GM23338 (cell line): ENCODE measurements around the gene PTPRA. TPM values are rescaled to one million over a fixed set of nuclear protein-coding genes. Genes with fewer than 3 reads are reported as not detected.
A peak's percentile ranks its signal among the peaks of the same experiment; 100 is the strongest.

Experiments used
- ATAC-seq: fragments of 200-7000 bp; cut with Tn5 transposase; 3 replicates; pipeline ENCODE4 v1.9.1; 2020
- DNase-seq: peaks from one replicate; pipeline ENCODE4 v3.0.0-alpha.2; 2015; ENCODE audit warnings: low spot score
- H2AFZ ChIP-seq: fragments of 200-600 bp; sonication (generic); 2 replicates; pipeline ENCODE4 v1.8.0; 2016; ENCODE audit warnings: antibody characterized with exemption, mild to moderate bottlenecking, moderate library complexity
- H3F3A ChIP-seq: fragments of 200-600 bp; sonication (generic); replicated peaks from 2 replicates; pipeline ENCODE4 v1.8.0; 2017; ENCODE audit warnings: antibody characterized with exemption, mixed run types, low read depth
- H3K27ac ChIP-seq: fragments of 200-600 bp; sonication (generic); 2 replicates; pipeline ENCODE4 v1.6.1; 2016; ENCODE audit warnings: low read depth
- H3K27me3 ChIP-seq: fragments of 200-600 bp; sonication (generic); 2 replicates; pipeline ENCODE4 v1.8.0; 2016; ENCODE audit warnings: mild to moderate bottlenecking, mixed run types, moderate library complexity; ENCODE audit not compliant: insufficient read depth
- H3K36me3 ChIP-seq: fragments of 200-600 bp; sonication (generic); 2 replicates; pipeline ENCODE4 v1.8.0; 2016; ENCODE audit warnings: mild to moderate bottlenecking; ENCODE audit not compliant: insufficient read depth
- H3K4me1 ChIP-seq: fragments of 200-600 bp; sonication (generic); 2 replicates; pipeline ENCODE4 v1.8.0; 2016; ENCODE audit warnings: mild to moderate bottlenecking, moderate library complexity; ENCODE audit not compliant: insufficient read depth
- H3K4me2 ChIP-seq: fragments of 200-600 bp; sonication (generic); 2 replicates; pipeline ENCODE4 v1.7.1; 2017; ENCODE audit warnings: mixed run types
- H3K4me3 ChIP-seq: fragments of 200-600 bp; sonication (generic); 2 replicates; pipeline ENCODE4 v1.6.1; 2016; ENCODE audit warnings: mixed run types
- H3K79me2 ChIP-seq: fragments of 200-600 bp; sonication (generic); replicated peaks from 2 replicates; pipeline ENCODE4 v1.8.0; 2017; ENCODE audit warnings: mild to moderate bottlenecking; ENCODE audit not compliant: insufficient read depth
- H3K9me2 ChIP-seq: fragments of 200-600 bp; sonication (generic); 2 replicates; pipeline ENCODE4 v1.8.0; 2017; ENCODE audit not compliant: insufficient read depth
- H4K20me1 ChIP-seq: fragments of 200-600 bp; sonication (generic); replicated peaks from 2 replicates; pipeline ENCODE4 v1.8.0; 2017; ENCODE audit warnings: mild to moderate bottlenecking; ENCODE audit not compliant: insufficient read depth
- H3K27ac Mint-ChIP-seq: 2 replicates; pipeline ENCODE4 v1.8.0; 2020; ENCODE audit warnings: inconsistent platforms, mild to moderate bottlenecking, moderate library complexity, mixed read lengths
- H3K27me3 Mint-ChIP-seq: 3 replicates; pipeline ENCODE4 v1.8.0; 2022; ENCODE audit warnings: low read depth, mild to moderate bottlenecking, moderate library complexity, mixed read lengths, inconsistent platforms; ENCODE audit not compliant: insufficient read depth, poor library complexity
- H3K36me3 Mint-ChIP-seq: 3 replicates; pipeline ENCODE4 v1.8.0; 2021; ENCODE audit warnings: low read depth, mild to moderate bottlenecking, inconsistent platforms, moderate library complexity, mixed read lengths
- H3K4me1 Mint-ChIP-seq: 3 replicates; pipeline ENCODE4 v1.8.0; 2020; ENCODE audit warnings: mild to moderate bottlenecking, inconsistent platforms, mixed read lengths
- H3K4me3 Mint-ChIP-seq: 3 replicates; pipeline ENCODE4 v1.8.0; 2021; ENCODE audit warnings: moderate library complexity, mild to moderate bottlenecking, inconsistent platforms, mixed read lengths
- H3K9me3 Mint-ChIP-seq: 3 replicates; pipeline ENCODE4 v1.8.0; 2020; ENCODE audit warnings: moderate library complexity, mild to moderate bottlenecking, inconsistent platforms, mixed read lengths
- CREB1 ChIP-seq: fragments of 250-450 bp; sonication (Bioruptor Pico); IDR thresholded peaks from 2 replicates; pipeline ENCODE4 v1.5.0; 2020; ENCODE audit warnings: low read depth, mild to moderate bottlenecking, moderate library complexity
- EZH2 ChIP-seq: fragments of 200-600 bp; sonication (generic); IDR thresholded peaks from one replicate; pipeline ENCODE4 v1.8.0; 2017; ENCODE audit warnings: antibody characterized with exemption, mild to moderate bottlenecking, low read depth; ENCODE audit not compliant: unreplicated experiment
- EZH2phosphoT487 ChIP-seq: fragments of 200-600 bp; sonication (generic); IDR thresholded peaks from one replicate; pipeline ENCODE4 v1.8.1; 2018; ENCODE audit warnings: antibody characterized with exemption; ENCODE audit not compliant: unreplicated experiment
- JUNB ChIP-seq: IDR thresholded peaks from one replicate; pipeline ENCODE4 v1.6.1; 2016; ENCODE audit warnings: antibody characterized with exemption; ENCODE audit not compliant: unreplicated experiment
- POLR2AphosphoS5 ChIP-seq: IDR thresholded peaks from 2 replicates; pipeline ENCODE4 v1.6.1; 2016; ENCODE audit warnings: antibody characterized with exemption, low read depth
- STAT1 ChIP-seq: IDR thresholded peaks from one replicate; pipeline ENCODE4 v1.6.1; 2016; ENCODE audit warnings: antibody characterized with exemption; ENCODE audit not compliant: unreplicated experiment
- polyA plus RNA-seq: library from polyadenylated mRNA; unstranded; fragments of >200 nt; fragmentation: Nextera tagmentation; extraction: Ambion mirVana; gene quantifications from 2 replicates; pipeline ENCODE4 v1.2.1, GENCODE V29; 2016
- total RNA-seq: library from RNA; depleted of rRNA; stranded (reverse); fragments of >200 nt; shearing (Covaris generic); gene quantifications from 2 replicates; pipeline ENCODE4 v1.2.3, GENCODE V29; 2014
- TF ChIP-seq, protein P1 (sequence below): fragments of 250-450 bp; sonication (Bioruptor Pico); IDR thresholded peaks from 2 replicates; pipeline ENCODE4 v1.5.0; 2020; ENCODE audit warnings: mild to moderate bottlenecking, moderate library complexity
- TF ChIP-seq, protein P2 (sequence below), 2 experiments: fragments of 200-600 bp in 1 of 2; sonication (generic) in 1 of 2; conservative IDR thresholded peaks; 2 replicates each; pipeline versions ENCODE4 v1.5.1 to v1.6.1; 2016 to 2017; ENCODE audit warnings: antibody characterized with exemption in 2 of 2, low read depth in 2 of 2, mild to moderate bottlenecking in 2 of 2, moderate library complexity in 1 of 2

Gene PTPRA
- total and polyA plus RNA-seq, 2 experiments from 2014 or later = 37.8 to 39.3 TPM

DNA sequence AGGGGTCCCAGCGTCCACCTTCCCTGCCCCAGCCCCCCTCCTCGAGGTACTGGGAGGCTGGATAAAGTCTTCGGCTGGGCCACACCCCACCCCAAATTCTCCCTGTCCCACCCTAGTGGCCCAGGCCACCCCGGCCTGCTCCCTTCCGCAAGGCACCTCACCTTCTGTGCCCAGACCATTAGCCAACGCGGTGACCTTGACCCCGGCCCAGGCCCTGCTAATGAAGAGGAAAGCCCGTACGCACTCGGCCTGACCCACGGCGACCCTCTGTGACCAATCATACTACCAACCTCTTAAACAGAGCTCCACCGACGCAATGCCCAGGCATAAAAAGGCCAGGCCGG is 198.0 kb downstream of the PTPRA start:
- Histone ChIP-seq H3K36me3 (no peaks in the 10 kb centered on the region), H3K79me2 (no peaks in the 10 kb centered on the region), H3K4me1 (peaks cover 7% of the 10 kb centered on the region; the same call in 1 of the 2 replicates), H4K20me1 (no peaks in the 10 kb centered on the region), H3F3A (0 out of 2 replicates have a peak, but pooled peaks cover 3% of the 10 kb centered on the region), H3K4me2 (peak overlapping the region; percentile 79), H3K27me3 (peaks cover 42% of the 10 kb centered on the region), H3K9me2 (0 out of 2 replicates have a peak, but pooled peaks cover 3% of the 10 kb centered on the region), H3K4me3 (peak overlapping the region; percentile 64), H3K27ac (no peak overlapping the region), H2AFZ (peak overlapping the region; percentile 97)
- Mint-ChIP-seq H3K27ac (no peak overlapping the region), H3K27me3 (peaks cover 32% of the 10 kb centered on the region), H3K4me3 (peak overlapping the region; percentile 70), H3K36me3 (no peaks in the 10 kb centered on the region), H3K4me1 (peaks cover 23% of the 10 kb centered on the region), H3K9me3 (no peaks in the 10 kb centered on the region)
- ATAC-seq (no peak), DNase-seq (no peak)
- TF ChIP-seq CREB1 (CRISPR knock-in tag) = no peak
- no peak for TF ChIP-seq POLR2AphosphoS5
- TF ChIP-seq, protein P1, sequence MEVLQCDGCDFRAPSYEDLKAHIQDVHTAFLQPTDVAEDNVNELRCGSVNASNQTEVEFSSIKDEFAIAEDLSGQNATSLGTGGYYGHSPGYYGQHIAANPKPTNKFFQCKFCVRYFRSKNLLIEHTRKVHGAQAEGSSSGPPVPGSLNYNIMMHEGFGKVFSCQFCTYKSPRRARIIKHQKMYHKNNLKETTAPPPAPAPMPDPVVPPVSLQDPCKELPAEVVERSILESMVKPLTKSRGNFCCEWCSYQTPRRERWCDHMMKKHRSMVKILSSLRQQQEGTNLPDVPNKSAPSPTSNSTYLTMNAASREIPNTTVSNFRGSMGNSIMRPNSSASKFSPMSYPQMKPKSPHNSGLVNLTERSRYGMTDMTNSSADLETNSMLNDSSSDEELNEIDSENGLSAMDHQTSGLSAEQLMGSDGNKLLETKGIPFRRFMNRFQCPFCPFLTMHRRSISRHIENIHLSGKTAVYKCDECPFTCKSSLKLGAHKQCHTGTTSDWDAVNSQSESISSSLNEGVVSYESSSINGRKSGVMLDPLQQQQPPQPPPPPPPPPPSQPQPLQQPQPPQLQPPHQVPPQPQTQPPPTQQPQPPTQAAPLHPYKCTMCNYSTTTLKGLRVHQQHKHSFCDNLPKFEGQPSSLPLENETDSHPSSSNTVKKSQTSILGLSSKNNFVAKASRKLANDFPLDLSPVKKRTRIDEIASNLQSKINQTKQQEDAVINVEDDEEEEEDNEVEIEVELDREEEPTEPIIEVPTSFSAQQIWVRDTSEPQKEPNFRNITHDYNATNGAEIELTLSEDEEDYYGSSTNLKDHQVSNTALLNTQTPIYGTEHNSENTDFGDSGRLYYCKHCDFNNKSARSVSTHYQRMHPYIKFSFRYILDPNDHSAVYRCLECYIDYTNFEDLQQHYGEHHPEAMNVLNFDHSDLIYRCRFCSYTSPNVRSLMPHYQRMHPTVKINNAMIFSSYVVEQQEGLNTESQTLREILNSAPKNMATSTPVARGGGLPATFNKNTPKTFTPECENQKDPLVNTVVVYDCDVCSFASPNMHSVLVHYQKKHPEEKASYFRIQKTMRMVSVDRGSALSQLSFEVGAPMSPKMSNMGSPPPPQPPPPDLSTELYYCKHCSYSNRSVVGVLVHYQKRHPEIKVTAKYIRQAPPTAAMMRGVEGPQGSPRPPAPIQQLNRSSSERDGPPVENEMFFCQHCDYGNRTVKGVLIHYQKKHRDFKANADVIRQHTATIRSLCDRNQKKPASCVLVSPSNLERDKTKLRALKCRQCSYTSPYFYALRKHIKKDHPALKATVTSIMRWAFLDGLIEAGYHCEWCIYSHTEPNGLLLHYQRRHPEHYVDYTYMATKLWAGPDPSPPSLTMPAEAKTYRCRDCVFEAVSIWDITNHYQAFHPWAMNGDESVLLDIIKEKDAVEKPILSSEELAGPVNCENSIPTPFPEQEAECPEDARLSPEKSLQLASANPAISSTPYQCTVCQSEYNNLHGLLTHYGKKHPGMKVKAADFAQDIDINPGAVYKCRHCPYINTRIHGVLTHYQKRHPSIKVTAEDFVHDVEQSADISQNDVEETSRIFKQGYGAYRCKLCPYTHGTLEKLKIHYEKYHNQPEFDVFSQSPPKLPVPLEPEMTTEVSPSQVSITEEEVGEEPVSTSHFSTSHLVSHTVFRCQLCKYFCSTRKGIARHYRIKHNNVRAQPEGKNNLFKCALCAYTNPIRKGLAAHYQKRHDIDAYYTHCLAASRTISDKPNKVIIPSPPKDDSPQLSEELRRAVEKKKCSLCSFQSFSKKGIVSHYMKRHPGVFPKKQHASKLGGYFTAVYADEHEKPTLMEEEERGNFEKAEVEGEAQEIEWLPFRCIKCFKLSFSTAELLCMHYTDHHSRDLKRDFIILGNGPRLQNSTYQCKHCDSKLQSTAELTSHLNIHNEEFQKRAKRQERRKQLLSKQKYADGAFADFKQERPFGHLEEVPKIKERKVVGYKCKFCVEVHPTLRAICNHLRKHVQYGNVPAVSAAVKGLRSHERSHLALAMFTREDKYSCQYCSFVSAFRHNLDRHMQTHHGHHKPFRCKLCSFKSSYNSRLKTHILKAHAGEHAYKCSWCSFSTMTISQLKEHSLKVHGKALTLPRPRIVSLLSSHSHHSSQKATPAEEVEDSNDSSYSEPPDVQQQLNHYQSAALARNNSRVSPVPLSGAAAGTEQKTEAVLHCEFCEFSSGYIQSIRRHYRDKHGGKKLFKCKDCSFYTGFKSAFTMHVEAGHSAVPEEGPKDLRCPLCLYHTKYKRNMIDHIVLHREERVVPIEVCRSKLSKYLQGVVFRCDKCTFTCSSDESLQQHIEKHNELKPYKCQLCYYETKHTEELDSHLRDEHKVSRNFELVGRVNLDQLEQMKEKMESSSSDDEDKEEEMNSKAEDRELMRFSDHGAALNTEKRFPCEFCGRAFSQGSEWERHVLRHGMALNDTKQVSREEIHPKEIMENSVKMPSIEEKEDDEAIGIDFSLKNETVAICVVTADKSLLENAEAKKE (CRISPR knock-in tag) = no peak
- TF ChIP-seq, protein P2, sequence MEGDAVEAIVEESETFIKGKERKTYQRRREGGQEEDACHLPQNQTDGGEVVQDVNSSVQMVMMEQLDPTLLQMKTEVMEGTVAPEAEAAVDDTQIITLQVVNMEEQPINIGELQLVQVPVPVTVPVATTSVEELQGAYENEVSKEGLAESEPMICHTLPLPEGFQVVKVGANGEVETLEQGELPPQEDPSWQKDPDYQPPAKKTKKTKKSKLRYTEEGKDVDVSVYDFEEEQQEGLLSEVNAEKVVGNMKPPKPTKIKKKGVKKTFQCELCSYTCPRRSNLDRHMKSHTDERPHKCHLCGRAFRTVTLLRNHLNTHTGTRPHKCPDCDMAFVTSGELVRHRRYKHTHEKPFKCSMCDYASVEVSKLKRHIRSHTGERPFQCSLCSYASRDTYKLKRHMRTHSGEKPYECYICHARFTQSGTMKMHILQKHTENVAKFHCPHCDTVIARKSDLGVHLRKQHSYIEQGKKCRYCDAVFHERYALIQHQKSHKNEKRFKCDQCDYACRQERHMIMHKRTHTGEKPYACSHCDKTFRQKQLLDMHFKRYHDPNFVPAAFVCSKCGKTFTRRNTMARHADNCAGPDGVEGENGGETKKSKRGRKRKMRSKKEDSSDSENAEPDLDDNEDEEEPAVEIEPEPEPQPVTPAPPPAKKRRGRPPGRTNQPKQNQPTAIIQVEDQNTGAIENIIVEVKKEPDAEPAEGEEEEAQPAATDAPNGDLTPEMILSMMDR (conservative IDR thresholded peaks at IDR 0.05; ENCODE audit: low read depth in 2 of 2) = no peak
- no peak for TF ChIP-seq JUNB
- TF ChIP-seq STAT1 = no peak
- TF ChIP-seq EZH2 = no peak
- no peak for TF ChIP-seq EZH2phosphoT487
